ENCODE results near the gene EBI3.

- TF ChIP-seq CTCF (conservative IDR thresholded peaks at IDR 0.05), result no peak
- TF ChIP-seq EZH2 (IDR thresholded peaks at IDR 0.05; ENCODE audit: low read depth), result no peak
These were observed 5.0 kb downstream of the EBI3 start for GRCh38 chr19:4234142-4234861.

Data from PC-9 (cell line).